ENCODE results near the gene MYO1G.
"Not testable (repeated sequence)": the region's sequence is repeated elsewhere in the genome, so short reads cannot be mapped to it uniquely, and the experiment has no call there.

The MYO1G gene

DNA sequence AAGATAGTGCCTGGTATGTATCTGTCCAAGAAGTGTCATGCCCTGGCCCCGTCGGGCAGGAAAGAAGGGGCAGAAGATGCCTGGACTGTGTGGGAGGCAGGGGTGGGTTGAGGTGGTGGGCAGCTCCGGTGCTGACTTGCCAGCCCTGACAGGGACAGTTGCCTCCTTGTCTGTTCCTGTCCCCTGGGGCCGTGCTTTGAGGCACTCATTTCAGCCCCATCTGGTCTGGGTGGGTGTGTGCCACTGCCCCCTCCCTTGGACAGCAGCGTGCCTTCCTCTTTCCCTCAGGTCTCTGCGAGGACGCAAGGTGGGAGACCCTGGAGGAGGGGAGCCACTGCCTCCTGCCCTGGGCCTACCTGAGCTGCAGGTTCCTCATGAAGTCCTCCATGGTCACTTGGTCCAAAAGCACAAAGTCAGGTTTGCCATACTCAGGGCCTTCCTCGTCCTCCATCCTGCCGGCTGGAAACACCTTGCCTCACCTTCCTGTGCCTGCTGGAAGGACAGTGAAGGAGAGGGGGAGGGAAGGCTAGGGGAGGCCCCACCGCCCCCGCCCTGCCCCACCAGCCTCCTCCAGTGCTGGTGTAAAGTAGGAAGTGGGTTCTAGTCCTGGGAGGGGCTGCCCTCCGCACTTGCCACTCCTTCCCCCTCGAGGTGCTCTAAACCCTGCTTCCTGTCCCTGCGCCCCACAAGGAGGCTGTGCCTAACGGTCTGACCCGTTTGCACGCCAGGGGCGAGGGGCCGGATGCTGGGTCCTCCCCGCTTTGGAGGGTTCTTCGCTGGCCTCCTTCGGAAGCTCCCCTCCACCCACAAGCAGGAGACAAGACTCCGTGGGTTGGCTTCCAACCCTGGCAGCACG, at the start of gene MYO1G:
TSS of gene MYO1G (minus strand) at position 505 of the 856 bp plus-strand sequence. CDS start at position 451, 54 bp downstream.
- peak in 2 of 3 experiments; percentile 86 to 89 for DNase-seq (ENCODE audit: low read depth in 2 of 3, low spot score in 2 of 3)

GRCh38 chr7:45028138-45028919, 49.5 kb upstream of the MYO1G start:
- DNase-seq (ENCODE audit: low read depth in 2 of 3, low spot score in 2 of 3): no peak

GRCh38 chr7:45027774-45028114, 48.9 kb upstream of the MYO1G start:
- DNase-seq (ENCODE audit: low read depth in 2 of 3, low spot score in 2 of 3): no peak

GRCh38 chr7:45026984-45027773, 48.4 kb upstream of the MYO1G start:
- no peak for DNase-seq (ENCODE audit: low read depth in 2 of 3, low spot score in 2 of 3)

GRCh38 chr7:45026013-45026412, 47.2 kb upstream of the MYO1G start:
- DNase-seq (ENCODE audit: low read depth in 2 of 3, low spot score in 2 of 3): no peak

DNA sequence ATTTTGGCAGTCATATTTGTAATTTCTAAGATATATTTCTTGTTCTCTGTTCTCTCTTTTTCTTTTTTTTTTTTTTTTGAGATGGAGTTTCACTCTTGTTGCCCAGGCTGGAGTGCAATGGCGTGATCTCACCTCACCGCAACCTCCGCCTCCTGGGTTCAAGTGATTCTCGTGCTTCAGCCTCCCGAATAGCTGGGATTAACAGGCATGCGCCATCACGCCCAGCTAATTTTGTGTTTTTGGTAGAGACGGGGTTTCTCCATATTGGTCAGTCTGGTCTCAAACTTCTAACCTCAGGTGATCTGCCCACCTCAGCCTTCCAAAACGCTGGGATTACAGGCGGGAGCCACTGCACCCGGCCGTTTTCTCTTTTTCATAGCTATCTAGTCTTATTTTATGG, 46.7 kb upstream of the MYO1G start:
- not testable (repeated sequence) for DNase-seq (ENCODE audit: low read depth in 2 of 3, low spot score in 2 of 3)

- no peak for DNase-seq (ENCODE audit: low read depth in 2 of 3, low spot score in 2 of 3)
Measured at GRCh38 chr7:45024126-45024744, 45.4 kb upstream of the MYO1G start.

- DNase-seq (ENCODE audit: low read depth in 2 of 3, low spot score in 2 of 3): no peak
Measured at GRCh38 chr7:45021604-45022296, 42.9 kb upstream of the MYO1G start.

GRCh38 chr7:45020915-45021314, 42.1 kb upstream of the MYO1G start:
- DNase-seq (ENCODE audit: low read depth in 2 of 3, low spot score in 2 of 3): no peak

- DNase-seq (ENCODE audit: low read depth in 2 of 3, low spot score in 2 of 3): no peak
Measured at GRCh38 chr7:45017253-45017652, 38.4 kb upstream of the MYO1G start.

DNA sequence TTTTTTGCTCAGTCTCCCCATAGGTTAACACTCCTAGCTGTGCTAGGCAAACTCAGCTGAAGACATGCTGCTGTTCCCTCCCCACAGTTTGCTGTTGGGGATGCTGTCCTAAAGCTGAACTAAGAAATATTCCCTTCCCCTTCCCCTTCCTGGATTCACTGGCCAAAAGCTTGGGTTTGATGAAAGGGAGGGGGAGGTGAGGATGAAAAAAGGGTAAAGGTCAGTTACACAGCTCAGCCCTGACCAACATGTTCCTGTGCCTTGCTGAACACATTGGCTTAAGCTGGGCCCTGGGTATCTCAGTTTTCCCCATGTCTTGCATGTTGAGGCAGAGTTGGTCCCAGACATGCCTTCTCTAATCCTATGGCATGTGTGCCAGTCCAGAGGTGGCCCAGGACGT, 36.5 kb upstream of the MYO1G start:
- no peak for DNase-seq (ENCODE audit: low read depth in 2 of 3, low spot score in 2 of 3)

DNA sequence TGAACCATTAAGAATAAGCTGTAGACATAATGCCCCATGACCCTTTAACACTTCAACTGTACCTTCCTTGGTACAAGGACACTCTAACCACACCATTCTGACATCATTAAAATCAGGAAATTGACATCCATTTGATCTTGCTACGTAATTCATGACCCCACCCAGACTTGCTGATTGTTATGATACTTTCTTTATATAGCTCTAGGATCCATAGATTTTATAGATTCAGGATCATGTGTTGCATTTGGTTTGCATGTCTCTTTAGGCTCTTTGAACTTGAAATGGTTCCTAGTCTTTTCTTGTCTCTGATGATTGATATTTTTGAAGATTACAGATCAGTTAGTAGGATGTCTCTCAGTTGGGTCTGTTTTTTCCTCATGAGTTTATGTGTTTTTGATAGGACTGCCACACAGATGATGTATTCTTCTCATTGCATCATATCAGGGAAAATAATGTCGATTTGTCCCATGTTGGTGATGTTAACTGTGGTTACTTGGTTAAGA, 34.7 kb upstream of the MYO1G start:
- DNase-seq (ENCODE audit: low read depth in 2 of 3, low spot score in 2 of 3): no peak

DNA sequence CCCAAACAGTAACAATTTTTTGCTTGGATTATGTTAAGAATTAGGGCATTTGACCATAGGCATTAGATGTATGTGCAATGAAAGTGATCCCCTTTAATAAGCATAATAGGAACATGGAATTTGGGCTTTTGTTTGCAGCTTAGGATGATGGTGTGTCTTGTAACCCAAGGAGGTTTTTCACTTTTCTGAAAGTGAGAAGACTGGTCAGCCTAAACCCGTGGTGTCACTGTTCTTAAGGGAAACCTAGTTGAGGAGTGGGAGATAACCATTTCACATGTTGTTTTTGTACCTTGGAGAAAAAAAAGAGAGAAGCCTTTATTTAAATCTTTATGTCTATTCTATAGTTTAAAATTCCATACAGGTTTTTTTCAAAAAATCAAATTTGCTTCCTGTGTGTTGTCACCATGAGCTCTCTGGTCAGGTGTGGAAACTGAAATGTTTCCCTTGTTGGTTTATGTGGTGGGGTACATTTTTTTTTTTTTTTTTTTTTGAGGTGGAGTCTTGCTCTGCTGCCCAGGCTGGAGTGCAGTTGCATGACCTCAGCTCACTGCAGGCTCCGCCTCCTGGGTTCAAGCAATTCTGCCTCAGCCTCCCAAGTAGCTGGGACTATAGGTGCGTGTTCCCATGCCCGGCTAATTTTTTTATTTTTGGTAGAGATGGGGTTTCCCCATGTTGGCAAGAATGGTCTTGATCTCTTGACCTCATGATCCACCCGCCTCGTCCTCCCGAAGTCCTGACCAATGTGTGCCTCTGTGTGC, 28.9 kb upstream of the MYO1G start:
- no peak for DNase-seq (ENCODE audit: low read depth in 2 of 3, low spot score in 2 of 3)

DNA sequence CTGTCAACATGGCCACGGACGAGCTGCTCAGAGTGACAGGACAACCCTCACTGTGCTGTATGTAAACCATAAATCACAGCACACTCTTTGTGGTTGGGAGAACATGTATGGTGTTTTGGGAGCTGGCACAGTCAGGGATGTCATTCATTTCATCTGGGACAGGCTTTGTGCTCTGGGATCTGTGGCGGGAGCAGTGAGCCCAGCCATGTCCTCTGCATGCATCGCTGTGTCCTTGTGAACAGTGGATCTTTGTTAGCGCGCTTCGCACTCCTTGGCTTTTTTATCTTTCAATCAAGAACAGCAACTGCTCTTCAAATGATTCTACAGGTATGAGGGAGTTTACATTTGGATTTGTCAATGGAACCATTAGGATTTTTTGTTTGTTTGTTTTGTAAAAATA, 28.3 kb upstream of the MYO1G start:
- DNase-seq (ENCODE audit: low read depth in 2 of 3, low spot score in 2 of 3): no peak

- DNase-seq (ENCODE audit: low read depth in 2 of 3, low spot score in 2 of 3): no peak
Measured at GRCh38 chr7:45003789-45004188, 25.0 kb upstream of the MYO1G start.

- no peak for DNase-seq (ENCODE audit: low read depth in 2 of 3, low spot score in 2 of 3)
Measured at GRCh38 chr7:45001826-45002225, 23.0 kb upstream of the MYO1G start.

DNA sequence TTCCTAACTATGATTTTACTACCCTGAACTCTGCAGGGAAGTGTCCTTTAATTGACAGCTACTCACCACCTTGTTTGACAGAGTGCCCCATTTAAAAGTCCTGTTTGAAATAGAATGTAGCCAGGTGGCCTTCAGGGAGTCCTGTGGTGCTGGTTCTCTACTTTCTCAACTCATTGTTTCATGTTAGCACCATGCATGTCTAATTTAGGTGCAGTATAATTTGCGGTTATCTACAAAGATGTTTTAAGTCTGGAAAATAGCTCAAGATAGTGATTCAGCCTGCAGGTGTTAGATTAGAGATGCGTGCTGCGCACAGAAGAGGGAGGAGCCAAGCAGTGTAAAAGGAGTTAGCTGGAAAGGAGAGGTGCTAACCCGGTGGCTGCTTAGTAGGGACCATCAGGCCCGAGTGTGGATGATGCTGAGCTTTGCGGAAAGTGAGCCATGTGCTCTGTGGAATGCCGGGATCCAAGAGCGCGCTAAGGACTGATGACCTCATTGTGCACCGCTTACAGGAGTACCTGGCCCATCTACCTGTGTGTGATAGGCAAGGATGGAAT, 22.4 kb upstream of the MYO1G start:
- no peak for DNase-seq (ENCODE audit: low read depth in 2 of 3, low spot score in 2 of 3)

- DNase-seq (ENCODE audit: low read depth in 2 of 3, low spot score in 2 of 3): no peak
Measured at GRCh38 chr7:45000093-45001032, 21.5 kb upstream of the MYO1G start, which contains the start of gene CCM2. TSS of gene CCM2 (plus strand) at chr7:45000201. CDS start at chr7:45000334, 133 bp downstream.
